GM21723 (cell line): ENCODE measurements around the gene EXOSC5.

Experiments used
- ATAC-seq: cut with Tn5 transposase; IDR thresholded peaks from one replicate; pipeline ENCODE4 v1.9.1; 2021; ENCODE audit warnings: mild to moderate bottlenecking, moderate library complexity; ENCODE audit not compliant: unreplicated experiment

EXOSC5 gene

DNA sequence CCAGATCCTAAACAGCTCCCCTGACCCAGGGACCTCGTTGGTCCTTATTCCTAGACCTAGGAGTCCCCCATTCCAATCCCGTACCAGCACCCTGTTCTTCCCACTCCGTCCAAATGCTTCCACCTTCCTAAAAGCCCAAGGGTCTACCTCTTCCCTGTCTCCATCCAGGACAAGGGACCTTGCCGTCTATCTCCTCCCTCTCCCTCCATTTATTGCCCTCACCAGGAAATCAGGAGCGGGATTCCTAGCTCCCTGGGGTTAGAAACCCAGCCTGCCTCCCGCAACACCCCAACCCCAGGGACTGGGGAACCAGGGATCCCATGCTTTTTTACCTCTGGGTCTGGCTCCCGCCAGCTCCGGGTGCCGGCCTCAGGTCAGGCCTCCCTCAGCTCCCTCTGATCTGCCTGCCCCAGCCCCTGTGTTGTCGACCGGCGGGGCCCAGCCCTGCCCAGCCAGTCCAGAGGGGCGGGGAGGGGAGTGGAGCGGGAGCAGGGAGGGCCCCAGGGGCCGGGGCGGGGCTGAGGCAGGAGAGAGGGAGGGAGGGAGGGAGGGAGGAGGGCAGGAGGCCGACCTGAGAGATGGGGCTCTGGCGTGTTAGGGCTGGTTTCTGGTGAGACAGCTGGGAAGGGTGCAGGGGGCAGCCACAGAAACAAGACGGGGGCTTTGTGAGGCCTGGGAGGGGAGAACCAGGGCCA is 29.9 kb upstream of the EXOSC5 start, which contains the start of gene B3GNT8:
Gene B3GNT8 (minus strand): TSS at position 423 of the 695 bp plus-strand sequence. CDS start 596 bp downstream, outside the sequence.
- ATAC-seq, result no peak

DNA sequence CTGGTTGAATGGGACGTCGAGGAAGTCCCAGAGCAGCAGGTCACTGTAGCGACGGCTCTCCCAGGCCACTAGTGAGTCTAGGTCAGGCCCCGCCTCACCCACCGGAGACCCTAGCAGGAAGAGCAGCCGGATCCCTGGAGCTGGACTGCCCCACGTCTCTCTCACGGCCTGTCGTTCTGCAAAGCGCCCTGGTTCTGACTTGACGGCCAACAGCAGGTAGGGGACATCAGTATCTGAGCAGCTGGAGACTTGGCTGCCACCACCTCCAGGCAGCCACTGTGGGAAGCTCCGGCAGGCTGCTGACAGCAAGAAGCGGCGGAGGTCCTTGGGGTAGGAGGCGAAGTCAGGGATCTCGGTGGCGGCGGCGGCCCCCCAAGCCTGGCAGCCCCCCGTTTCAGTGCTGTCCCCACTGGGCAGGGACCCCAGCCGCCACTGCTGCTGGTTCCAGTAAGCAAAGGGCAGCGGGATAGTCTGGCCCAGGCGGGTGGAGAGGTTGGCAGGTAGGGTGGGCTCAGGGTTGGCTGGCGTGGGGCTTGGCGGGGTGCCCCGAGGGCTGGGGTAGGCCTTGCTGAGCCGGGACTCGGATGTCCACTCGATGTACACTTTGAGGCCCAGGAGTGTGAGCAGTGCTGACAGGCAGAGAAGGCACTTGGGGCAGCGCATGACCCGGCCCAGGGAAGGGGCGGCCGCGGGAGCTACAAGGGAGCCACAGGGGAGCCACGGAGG is 29.1 kb upstream of the EXOSC5 start:
- ATAC-seq, result no peak

GRCh38 chr19:41425174-41426115 is 28.3 kb upstream of the EXOSC5 start:
- ATAC-seq, result no peak

DNA sequence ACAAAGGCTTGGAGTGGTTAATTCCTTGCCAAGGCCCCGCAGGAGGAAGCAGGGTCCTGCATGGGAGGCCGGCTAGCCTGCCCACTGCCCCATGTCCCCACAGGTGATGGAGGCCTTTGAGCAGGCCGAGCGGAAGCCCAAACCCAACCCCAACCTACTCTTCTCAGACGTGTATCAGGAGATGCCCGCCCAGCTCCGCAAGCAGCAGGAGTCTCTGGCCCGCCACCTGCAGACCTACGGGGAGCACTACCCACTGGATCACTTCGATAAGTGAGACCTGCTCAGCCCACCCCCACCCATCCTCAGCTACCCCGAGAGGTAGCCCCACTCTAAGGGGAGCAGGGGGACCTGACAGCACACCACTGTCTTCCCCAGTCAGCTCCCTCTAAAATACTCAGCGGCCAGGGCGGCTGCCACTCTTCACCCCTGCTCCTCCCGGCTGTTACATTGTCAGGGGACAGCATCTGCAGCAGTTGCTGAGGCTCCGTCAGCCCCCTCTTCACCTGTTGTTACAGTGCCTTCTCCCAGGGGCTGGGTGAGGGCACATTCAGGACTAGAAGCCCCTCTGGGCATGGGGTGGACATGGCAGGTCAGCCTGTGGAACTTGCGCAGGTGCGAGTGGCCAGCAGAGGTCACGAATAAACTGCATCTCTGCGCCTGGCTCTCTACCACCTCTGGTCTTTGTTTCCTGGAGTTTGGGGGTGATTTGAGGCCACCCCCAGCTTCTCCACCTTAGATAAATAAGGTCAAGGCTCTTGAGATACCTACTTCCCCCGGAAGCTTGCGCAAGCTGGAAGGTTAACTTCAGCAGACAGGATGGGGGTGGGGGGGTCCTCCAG is 27.4 kb upstream of the EXOSC5 start:
- no peak for ATAC-seq

GRCh38 chr19:41422955-41423354 is 25.8 kb upstream of the EXOSC5 start:
- ATAC-seq, result no peak

DNA sequence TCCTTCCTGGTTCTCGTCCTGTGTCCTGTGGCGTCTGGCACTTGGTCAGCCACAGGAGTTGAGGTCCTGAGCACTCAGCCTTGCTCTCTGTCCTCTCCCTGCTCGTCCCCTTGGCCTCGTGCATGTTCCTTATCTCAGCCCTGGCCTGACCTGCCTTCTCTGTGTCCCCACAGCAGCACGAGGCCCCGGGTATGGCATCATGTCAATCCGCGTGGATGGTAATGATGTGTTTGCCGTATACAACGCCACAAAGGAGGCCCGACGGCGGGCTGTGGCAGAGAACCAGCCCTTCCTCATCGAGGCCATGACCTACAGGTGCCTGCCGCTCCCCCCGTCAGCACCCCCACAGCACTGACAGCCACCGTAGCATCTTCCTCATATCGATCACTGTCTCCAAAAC is 25.3 kb upstream of the EXOSC5 start:
- ATAC-seq, result no peak

GRCh38 chr19:41421973-41422372 is 24.8 kb upstream of the EXOSC5 start:
- no peak for ATAC-seq

- ATAC-seq, result no peak
These were observed 24.2 kb upstream of the EXOSC5 start for GRCh38 chr19:41421314-41421713.

DNA sequence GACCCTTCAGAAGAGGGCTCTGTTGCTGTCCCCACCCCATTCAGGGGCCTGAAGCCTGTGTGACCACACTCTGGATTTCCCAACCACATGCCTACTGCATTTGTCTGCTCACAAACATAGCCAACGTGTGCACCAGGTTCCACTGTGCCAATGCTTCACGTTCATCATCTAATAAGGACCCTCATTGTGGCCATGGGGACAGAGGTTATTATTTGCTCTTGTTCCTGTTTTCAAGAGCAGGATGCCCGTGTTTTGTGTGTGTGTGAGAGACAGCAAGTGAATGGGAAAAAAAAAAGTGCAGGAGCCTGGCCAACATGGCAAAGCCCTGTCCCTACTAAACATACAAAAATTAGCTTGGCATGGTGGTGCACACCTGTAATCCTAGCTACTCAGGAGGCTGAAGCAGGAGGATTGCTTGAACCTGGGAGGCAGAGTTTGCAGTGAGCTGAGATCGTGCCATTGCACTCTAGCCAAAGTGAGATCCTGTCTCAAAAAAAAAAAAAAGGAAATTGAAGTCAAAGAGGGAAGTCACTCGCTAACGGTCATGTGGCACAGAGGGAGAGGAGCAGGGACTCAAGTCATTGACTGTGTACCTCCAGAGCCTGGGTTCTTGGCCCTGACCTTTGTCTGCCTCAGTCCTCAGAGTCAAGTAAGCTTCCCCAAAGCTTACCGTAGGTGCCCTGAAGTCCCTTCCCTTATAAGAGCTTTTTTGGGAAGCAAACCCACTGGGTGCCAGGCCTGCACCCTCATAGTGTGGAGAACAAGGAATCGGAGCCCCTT is 23.1 kb upstream of the EXOSC5 start:
- no peak for ATAC-seq

- no peak for ATAC-seq
These were observed 19.1 kb upstream of the EXOSC5 start for GRCh38 chr19:41416194-41416674.

GRCh38 chr19:41415154-41415571 is 18.0 kb upstream of the EXOSC5 start:
- ATAC-seq, result no peak

- ATAC-seq, result no peak
These were observed 17.3 kb upstream of the EXOSC5 start for GRCh38 chr19:41414461-41414860.

- no peak for ATAC-seq
These were observed 16.8 kb upstream of the EXOSC5 start for GRCh38 chr19:41413947-41414346.

DNA sequence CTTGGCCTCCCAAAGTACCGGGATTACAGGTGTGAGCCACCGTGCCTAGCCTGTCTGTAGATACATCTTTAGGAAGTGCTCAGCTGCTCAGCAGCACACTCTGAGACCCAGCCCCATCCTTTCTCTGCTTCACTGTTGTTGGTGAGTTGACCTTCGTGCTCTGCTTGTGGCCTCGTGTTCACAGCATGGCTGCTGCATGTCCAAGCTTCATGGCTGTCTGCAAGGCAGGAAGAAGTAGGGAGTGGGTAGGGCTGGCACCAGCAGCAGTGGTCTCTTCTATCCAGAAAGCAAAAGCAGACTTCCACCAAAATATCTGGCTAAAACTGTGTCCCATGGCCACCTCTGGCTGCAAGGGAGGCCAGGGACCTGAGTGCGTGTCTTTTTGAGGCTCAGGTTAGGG is 15.8 kb upstream of the EXOSC5 start:
- ATAC-seq, result no peak

- no peak for ATAC-seq
These were observed 14.8 kb upstream of the EXOSC5 start for GRCh38 chr19:41411968-41412265.

- no peak for ATAC-seq
These were observed 14.2 kb upstream of the EXOSC5 start for GRCh38 chr19:41411100-41411967.

DNA sequence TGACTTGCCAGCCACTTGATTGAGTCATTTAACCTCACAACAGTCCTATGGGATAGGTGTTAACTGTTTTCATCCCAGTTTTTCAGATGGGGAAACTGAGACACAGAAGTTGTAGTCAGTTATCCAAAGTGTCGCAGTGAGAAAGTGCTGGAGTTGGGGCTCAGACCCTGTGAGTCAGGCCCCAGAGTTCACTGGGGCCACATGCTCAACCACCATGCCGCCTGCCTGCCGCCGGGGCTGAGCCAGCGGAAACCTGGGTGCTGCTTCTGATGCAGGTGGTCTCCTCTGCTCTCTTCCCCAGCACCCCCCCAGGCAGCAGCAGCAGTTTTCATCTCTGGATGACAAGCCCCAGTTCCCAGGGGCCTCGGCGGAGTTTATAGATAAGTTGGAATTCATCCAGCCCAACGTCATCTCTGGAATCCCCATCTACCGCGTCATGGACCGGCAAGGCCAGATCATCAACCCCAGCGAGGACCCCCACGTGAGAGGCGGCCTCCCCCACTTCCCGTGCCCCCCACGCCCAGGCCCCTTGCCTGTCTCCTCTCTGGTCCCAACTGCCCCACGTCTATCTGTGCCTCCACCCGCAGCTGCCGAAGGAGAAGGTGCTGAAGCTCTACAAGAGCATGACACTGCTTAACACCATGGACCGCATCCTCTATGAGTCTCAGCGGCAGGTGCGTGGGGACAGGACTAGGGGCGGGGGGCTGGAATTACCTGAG is 13.3 kb upstream of the EXOSC5 start:
- no peak for ATAC-seq

- no peak for ATAC-seq
These were observed 12.1 kb upstream of the EXOSC5 start for GRCh38 chr19:41409288-41409687.
